ENCODE measurements around the gene SGPP2. TPM values are rescaled to one million over a fixed set of nuclear protein-coding genes. Genes with fewer than 3 reads are reported as not detected.

Gene SGPP2
- total and polyA plus RNA-seq, 10 donors, result 0.13 to 3.1 (median 1.9) TPM

DNA sequence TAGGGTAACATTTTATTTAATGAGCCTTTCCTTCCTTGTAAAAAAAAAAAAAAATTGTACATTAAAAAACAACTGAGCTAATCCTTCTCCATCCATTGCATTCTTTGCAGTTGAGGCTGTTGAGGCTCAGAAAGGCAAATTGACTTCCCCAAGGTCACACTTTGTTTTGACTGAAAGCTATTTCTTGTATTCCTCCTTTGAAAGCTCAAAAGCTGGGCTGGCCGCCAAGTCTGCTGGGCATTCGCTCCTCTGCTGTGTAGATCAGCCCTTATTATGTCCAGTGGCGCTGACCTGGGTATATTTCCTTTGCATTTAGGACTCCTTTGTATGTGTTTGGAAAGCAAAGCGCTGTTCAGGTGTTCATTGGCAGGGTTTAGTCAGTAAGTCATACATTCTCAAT lies 44.0 kb downstream of the SGPP2 start:
- no peak for DNase-seq
- no peaks in the 10 kb centered on the region for H3K27me3 ChIP-seq (replicated peaks in 1 of 7)
- intact Hi-C loops (cut with DNase I; ENCODE audit: low total_unique reads), result no loop called here
- H3K36me3 ChIP-seq, result no peaks in the 10 kb centered on the region
- H3K4me3 ChIP-seq, result no peak overlapping the region
- H3K4me1 ChIP-seq, result no peaks in the 10 kb centered on the region
- WGBS, 5 donors, result 69 to 81% (median 77%) methylated on average over 4 of the region's 4 CpGs
- H3K27ac ChIP-seq, result no peak overlapping the region
- H3K9me3 ChIP-seq, result no peaks in the 10 kb centered on the region
- TF ChIP-seq POLR2A (IDR thresholded peaks at IDR 0.05) (no peak), POLR2AphosphoS5 (IDR thresholded peaks at IDR 0.05) (no peak)
- TF ChIP-seq, protein P1, sequence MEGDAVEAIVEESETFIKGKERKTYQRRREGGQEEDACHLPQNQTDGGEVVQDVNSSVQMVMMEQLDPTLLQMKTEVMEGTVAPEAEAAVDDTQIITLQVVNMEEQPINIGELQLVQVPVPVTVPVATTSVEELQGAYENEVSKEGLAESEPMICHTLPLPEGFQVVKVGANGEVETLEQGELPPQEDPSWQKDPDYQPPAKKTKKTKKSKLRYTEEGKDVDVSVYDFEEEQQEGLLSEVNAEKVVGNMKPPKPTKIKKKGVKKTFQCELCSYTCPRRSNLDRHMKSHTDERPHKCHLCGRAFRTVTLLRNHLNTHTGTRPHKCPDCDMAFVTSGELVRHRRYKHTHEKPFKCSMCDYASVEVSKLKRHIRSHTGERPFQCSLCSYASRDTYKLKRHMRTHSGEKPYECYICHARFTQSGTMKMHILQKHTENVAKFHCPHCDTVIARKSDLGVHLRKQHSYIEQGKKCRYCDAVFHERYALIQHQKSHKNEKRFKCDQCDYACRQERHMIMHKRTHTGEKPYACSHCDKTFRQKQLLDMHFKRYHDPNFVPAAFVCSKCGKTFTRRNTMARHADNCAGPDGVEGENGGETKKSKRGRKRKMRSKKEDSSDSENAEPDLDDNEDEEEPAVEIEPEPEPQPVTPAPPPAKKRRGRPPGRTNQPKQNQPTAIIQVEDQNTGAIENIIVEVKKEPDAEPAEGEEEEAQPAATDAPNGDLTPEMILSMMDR (IDR thresholded peaks at IDR 0.05 in 8 of 11, conservative IDR thresholded peaks at IDR 0.05 in 3 of 11), result no peak

DNA sequence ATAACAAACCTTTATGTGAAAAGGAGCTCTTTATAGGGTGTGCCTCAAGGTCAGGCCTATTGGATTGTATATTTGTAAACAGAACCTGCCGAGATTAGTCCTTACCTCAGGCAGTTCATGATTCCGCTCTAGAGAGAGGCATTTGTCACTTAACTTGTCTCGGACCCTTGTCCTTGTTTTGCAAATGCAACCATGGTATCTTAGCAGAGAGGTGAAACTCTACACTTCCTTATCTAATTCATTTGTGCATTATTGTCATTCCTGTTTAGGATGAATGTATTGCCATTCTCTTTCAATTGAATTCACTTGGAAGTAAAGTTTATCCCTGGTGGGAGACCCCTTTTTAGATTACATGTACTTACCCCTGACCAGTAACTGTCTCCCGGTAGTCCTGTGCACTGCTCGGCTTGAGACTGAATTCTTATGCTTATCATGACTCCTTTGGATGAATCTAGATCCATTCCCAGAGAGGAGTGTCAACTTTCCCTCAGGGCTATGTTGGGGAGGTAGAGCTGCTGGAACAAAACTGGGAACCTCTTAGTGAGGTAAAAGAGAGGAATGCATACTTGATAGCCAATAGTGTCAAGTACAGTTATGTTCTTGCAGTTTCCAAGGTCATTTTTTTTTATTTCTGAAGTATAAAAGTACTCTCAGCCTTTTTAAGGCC lies 46.6 kb downstream of the SGPP2 start:
- no peaks in the 10 kb centered on the region for H3K4me1 ChIP-seq
- intact Hi-C loops (cut with DNase I; ENCODE audit: low total_unique reads), result no loop called here
- H3K27me3 ChIP-seq (replicated peaks in 1 of 7), result no peaks in the 10 kb centered on the region
- no peak overlapping the region for H3K27ac ChIP-seq
- H3K9me3 ChIP-seq, result no peaks in the 10 kb centered on the region
- H3K36me3 ChIP-seq, result no peaks in the 10 kb centered on the region
- H3K4me3 ChIP-seq, result no peak overlapping the region
- 80 to 85% (median 82%) methylated on average over 5 of the region's 5 CpGs for WGBS, 5 donors
- TF ChIP-seq POLR2A (IDR thresholded peaks at IDR 0.05), result no peak
- TF ChIP-seq, protein P1 (IDR thresholded peaks at IDR 0.05 in 8 of 11, conservative IDR thresholded peaks at IDR 0.05 in 3 of 11), result no peak
- TF ChIP-seq POLR2AphosphoS5 (IDR thresholded peaks at IDR 0.05), result no peak
- no peak for DNase-seq

DNA sequence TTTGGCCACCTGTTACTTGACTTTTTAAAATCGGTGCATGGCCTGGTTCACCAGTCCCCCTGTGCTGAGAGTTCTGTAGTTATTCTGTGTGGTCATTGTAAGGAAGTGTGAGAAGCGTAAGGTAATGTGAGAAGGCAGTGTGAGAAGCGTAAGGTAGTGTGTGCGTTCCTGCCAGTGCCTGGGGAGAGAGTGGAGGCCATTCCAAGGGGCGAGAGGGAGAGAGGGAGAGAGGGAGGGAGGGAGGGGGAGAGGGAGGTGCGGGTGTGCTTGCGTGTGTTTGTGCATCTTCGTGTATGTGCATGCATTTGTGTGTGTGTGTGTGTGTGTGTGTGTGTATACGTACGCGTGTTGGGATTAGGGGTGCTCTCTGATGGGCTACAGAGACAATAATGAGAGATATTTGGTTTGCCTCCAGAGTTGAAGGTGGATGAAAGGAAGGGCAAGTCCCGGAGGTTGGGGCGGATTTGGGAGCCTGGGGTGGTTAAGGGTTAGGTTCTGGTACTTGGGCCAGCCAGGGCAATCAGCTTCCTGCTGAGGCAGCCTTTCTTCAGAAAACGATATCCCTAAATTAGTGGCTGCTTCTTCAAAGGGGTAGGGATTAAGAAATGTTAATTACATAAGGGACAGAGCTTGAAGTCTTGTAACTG lies 53.7 kb downstream of the SGPP2 start:
- intact Hi-C loops (cut with DNase I; ENCODE audit: low total_unique reads), result no loop called here

DNA sequence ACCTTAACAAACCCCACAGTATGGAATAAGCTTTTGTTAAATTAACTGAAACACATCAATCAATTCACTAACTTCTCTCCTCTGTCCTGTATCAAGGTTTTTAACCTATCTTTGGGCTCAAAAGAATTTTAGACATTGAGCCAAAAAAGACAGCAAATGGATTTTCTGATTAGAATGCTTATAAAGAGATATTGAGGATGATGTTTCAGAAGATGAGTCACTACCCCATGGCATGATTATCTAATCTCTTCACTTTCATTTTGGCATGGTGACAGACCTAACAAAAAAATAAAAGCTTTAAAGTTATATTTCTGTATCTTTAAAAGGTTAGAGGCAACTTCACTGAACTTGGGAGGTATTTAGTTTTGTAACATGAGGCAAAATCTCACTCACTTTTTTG lies 55.5 kb downstream of the SGPP2 start:
- no peaks in the 10 kb centered on the region for H3K36me3 ChIP-seq
- H3K27ac ChIP-seq, result no peak overlapping the region
- no peak overlapping the region for H3K4me3 ChIP-seq
- DNase-seq, result no peak
- TF ChIP-seq POLR2A (IDR thresholded peaks at IDR 0.05), result no peak
- TF ChIP-seq POLR2AphosphoS5 (IDR thresholded peaks at IDR 0.05), result no peak
- TF ChIP-seq, protein P1 (IDR thresholded peaks at IDR 0.05 in 8 of 11, conservative IDR thresholded peaks at IDR 0.05 in 3 of 11), result no peak
- no peaks in the 10 kb centered on the region for H3K9me3 ChIP-seq
- intact Hi-C loops (cut with DNase I; ENCODE audit: low total_unique reads), result no loop called here
- no peaks in the 10 kb centered on the region for H3K4me1 ChIP-seq
- H3K27me3 ChIP-seq (replicated peaks in 1 of 7), result no peaks in the 10 kb centered on the region

More for the DNA sequence above, 53.7 kb downstream of the SGPP2 start:
- Histone ChIP-seq H3K36me3 (no peaks in the 10 kb centered on the region), H3K4me1 (no peaks in the 10 kb centered on the region), H3K27ac (no peak overlapping the region), H3K4me3 (no peak overlapping the region), H3K27me3 (replicated peaks in 1 of 7) (no peaks in the 10 kb centered on the region), H3K9me3 (no peaks in the 10 kb centered on the region)
- DNase-seq, result no peak
- WGBS, 5 donors, result 66 to 79% (median 71%) methylated on average over 14 of the region's 14 CpGs
- TF ChIP-seq, protein P1 (IDR thresholded peaks at IDR 0.05 in 8 of 11, conservative IDR thresholded peaks at IDR 0.05 in 3 of 11), result no peak
